Brain pericyte (primary cell): ENCODE results near the gene NR2F1.

Experiments
- DNase-seq: peaks from one replicate; pipeline ENCODE4 v3.0.0-alpha.2; 2012; ENCODE audit warnings: low read depth, low spot score

Gene NR2F1

GRCh38 chr5:93604644-93605515, 21.9 kb downstream of the NR2F1 start:
- DNase-seq, result no peak

- no peak for DNase-seq
Measured at GRCh38 chr5:93606382-93606752, 23.3 kb downstream of the NR2F1 start.

- no peak for DNase-seq
Measured at GRCh38 chr5:93607367-93608258, 24.6 kb downstream of the NR2F1 start.

GRCh38 chr5:93608855-93609254, 25.8 kb downstream of the NR2F1 start:
- DNase-seq, result no peak

GRCh38 chr5:93609762-93610161, 26.7 kb downstream of the NR2F1 start:
- DNase-seq, result no peak

GRCh38 chr5:93610581-93611272, 27.7 kb downstream of the NR2F1 start:
- DNase-seq, result no peak

- DNase-seq, result no peak
Measured at GRCh38 chr5:93611273-93611975, 28.4 kb downstream of the NR2F1 start.

- DNase-seq, result no peak
Measured at GRCh38 chr5:93611976-93612854, 29.2 kb downstream of the NR2F1 start.

- no peak for DNase-seq
Measured at GRCh38 chr5:93612855-93613243, 29.8 kb downstream of the NR2F1 start.

- no peak for DNase-seq
Measured at GRCh38 chr5:93616538-93617174, 33.6 kb downstream of the NR2F1 start.

DNA sequence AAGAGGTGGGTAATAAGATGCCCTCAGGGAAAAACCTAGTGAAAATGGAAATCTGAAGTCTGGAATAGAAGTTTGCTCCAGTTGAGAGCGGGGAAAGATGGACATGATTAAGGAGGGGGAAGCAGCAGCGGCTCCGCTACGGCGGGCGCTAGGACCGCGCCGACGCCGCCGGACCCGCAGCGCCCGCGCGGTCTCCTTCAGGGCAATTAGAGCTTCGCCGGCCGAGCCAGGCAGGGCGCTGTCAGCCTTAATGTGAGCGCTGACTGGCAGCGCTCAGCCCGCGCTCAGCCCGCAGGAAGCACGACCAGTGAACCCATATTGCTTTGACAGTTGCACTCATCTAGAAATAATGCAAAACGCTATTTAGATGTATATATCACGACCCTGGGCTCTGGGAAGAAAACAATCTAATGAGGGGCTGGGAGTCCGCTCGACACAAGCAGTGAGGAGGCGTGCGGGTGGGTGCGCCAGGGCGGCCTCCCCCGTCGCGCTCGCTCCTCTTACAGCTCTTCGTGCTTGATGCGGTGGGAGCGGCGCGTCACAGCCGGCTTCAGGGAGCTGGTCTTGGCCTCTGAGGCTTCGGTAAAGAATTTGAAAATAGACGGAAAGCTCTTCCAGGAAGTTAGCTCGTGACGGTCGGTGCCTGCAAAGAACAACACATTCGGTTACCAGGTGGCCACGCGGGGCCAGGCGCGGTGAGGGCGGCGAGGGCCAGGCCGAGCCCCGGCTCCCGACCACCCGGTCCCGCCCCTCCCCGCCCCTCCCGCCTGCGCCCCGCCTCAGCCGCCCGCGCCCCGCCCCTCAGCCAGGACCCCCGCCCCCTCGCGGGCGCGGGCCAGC, 37.7 kb downstream of the NR2F1 start:
- DNase-seq, result no peak

GRCh38 chr5:93621327-93621798, 38.3 kb downstream of the NR2F1 start:
- DNase-seq, result no peak

DNA sequence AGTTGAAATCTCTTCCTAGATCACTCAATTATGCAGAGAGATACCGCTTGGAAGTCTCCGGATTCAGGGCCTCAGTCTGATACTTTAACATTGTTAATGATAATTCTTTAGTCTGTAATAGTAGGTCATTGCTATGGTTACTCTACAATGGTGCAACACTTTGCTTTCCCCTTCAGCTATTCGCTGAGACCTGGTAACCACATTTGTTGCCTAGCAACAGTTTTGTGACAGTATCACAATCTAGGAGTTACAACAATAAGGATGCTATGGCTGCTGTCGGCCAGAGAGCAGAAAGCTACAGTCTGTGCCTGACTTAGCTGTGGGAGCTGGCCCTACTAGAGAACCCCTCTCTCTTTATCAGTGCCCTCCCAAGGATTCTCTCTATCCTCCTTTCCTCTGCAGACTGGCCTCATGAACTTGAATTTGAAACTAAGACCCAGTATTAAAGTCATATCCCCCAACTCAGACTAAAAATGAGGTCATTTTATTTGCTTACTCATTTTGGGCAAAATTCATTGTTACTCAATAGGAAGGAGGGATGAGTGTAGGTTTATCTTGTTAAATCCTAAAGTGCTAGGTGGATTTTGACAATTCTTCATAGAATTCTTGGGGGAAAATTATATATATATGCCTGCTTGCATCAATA, 39.3 kb downstream of the NR2F1 start:
- DNase-seq, result no peak

DNA sequence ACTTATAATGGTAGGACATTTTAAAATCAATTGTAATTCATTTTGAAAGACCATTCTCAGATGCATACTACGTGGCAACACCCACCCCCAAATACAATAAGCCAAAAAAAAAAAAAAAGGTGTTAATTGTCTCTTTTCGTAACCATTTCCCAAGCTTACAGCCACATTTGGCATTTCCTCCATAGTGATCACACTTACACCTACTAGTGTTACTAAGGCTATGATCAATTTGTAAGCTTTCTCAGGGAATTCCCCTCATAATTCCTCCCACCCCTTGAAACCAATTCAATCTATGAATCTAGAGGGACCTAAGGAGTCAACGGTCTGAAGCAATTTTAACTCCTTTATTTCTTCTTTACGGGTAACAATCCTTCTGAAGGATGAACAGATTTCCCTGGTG, 40.1 kb downstream of the NR2F1 start:
- no peak for DNase-seq

GRCh38 chr5:93626801-93627200, 43.8 kb downstream of the NR2F1 start:
- DNase-seq, result no peak

GRCh38 chr5:93632327-93632726, 49.3 kb downstream of the NR2F1 start:
- no peak for DNase-seq

DNA sequence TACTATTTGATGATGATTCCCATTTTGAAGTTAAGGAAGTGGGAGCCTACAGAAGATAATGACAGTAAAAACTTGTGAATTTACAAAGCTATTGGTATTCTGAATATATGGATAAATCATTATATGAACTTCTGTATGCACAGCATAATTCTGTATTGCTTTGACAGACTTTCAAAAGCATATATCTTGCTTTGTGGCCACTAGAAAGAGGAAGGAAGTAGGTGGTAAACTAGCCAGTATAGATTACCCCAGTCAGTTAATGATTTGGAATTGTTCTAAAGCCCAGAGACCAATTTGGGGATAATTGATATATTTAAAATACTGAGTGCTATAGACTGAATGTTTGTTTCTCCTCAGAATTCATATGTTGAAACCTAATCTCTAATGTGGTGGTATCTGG, 53.0 kb downstream of the NR2F1 start:
- DNase-seq, result no peak

GRCh38 chr5:93636837-93637236, 53.8 kb downstream of the NR2F1 start:
- no peak for DNase-seq
